Measurements from ENCODE around the gene NOC4L. TPM values are rescaled to one million over a fixed set of nuclear protein-coding genes. Genes with fewer than 3 reads are reported as not detected.

Gene NOC4L
- polyA plus RNA-seq, 3 donors: 7.3 to 18.0 (median 17.9) TPM

DNA sequence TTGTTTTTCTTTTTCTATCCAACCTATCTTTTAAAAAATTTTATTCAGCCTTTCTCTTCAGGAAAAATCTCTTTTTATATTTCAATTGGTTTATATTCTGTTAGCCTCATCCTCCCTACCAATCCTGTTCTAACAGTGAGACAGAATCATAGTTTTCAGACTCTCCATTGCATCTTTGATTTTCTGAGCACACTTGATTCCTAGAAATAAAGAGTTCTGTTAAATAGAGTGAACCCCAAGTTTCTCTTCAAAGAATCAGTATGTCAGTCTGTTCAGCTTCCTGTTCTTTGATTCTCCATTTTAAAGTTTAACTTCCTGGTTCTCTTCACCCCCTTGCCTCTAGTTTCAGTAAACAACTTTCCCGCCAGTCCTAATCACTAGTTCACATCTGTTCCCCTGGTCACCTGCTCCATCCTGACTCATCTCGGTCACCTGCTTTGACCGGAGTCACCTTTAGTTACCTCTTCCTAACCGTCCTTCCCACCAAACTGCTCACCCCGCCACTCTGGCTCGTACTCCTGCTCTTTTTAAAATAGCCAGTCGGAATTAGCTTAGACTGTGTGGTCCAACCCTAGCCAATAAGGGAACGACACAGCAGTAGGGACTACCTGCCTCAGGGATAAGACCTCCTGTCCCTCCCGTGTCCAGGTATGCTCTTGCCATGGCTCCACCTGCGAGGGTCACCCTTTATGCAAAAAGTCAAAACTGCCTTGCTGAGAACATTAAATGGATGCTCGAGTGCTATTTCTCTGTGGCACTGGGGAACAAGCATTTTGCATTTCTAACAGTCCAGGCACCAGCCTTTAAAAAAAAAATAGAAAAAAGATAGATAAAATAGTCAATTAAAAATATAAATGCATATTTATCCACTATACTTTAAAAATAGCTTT is 48.5 kb upstream of the NOC4L start:
- Histone ChIP-seq H3K4me2 (replicated peaks; ENCODE audit: extremely low read depth, low read length, poor library complexity, severe bottlenecking) (no peak overlapping the region), H3K27me3 (ENCODE audit: control insufficient read depth in 2 of 2, insufficient read depth in 2 of 2, low read length in 2 of 2) (no peaks in the 10 kb centered on the region), H2AFZ (ENCODE audit: insufficient read depth, low read depth, low read length, poor library complexity, severe bottlenecking) (no peak overlapping the region), H3K79me2 (ENCODE audit: insufficient read depth, low read length) (no peaks in the 10 kb centered on the region), H4K20me1 (ENCODE audit: insufficient read depth, low read length) (no peaks in the 10 kb centered on the region), H3K9me3 (replicated peaks in 1 of 2; ENCODE audit: control insufficient read depth in 1 of 2, insufficient read depth in 1 of 2, low read length in 2 of 2) (no peaks in the 10 kb centered on the region), H3K4me1 (ENCODE audit: control insufficient read depth in 1 of 2, insufficient read depth in 2 of 2, low read length in 2 of 2) (no peaks in the 10 kb centered on the region), H3K27ac (ENCODE audit: low read depth in 1 of 2, low read length in 2 of 2) (no peak overlapping the region), H3K4me3 (replicated peaks in 1 of 3; ENCODE audit: low read depth in 2 of 3, low read length in 3 of 3) (no peak overlapping the region), H3K9ac (ENCODE audit: insufficient read depth, low read length, poor library complexity, severe bottlenecking) (no peak overlapping the region), H3K36me3 (replicated peaks in 1 of 2; ENCODE audit: control insufficient read depth in 1 of 2, insufficient read depth in 2 of 2, low read length in 2 of 2) (peaks cover 5 to 17% of the 10 kb centered on the region in 2 donors)
- no peak overlapping the region for H3K4me3 Mint-ChIP-seq
- H3K27me3 Mint-ChIP-seq (ENCODE audit: low read depth in 3 of 3): no peaks in the 10 kb centered on the region
- H3K27ac Mint-ChIP-seq: peak overlapping the region in 2 of 7 donors; percentile 43 to 61
- H3K4me1 Mint-ChIP-seq: peaks cover 4% of the 10 kb centered on the region
- DNase-seq: no peak
- TF ChIP-seq, protein P1, sequence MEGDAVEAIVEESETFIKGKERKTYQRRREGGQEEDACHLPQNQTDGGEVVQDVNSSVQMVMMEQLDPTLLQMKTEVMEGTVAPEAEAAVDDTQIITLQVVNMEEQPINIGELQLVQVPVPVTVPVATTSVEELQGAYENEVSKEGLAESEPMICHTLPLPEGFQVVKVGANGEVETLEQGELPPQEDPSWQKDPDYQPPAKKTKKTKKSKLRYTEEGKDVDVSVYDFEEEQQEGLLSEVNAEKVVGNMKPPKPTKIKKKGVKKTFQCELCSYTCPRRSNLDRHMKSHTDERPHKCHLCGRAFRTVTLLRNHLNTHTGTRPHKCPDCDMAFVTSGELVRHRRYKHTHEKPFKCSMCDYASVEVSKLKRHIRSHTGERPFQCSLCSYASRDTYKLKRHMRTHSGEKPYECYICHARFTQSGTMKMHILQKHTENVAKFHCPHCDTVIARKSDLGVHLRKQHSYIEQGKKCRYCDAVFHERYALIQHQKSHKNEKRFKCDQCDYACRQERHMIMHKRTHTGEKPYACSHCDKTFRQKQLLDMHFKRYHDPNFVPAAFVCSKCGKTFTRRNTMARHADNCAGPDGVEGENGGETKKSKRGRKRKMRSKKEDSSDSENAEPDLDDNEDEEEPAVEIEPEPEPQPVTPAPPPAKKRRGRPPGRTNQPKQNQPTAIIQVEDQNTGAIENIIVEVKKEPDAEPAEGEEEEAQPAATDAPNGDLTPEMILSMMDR (IDR thresholded peaks at IDR 0.05): no peak
- intact Hi-C loops (cut with micrococcal nuclease): no loop called here
- 91% methylated on average over 10 of the region's 11 CpGs for WGBS (ENCODE audit: insufficient coverage)
- H3K9me3 Mint-ChIP-seq: peaks cover 0 to 6% (median 4%) of the 10 kb centered on the region in 7 donors
- H3K36me3 Mint-ChIP-seq: peaks cover 36 to 67% of the 10 kb centered on the region in 2 donors

DNA sequence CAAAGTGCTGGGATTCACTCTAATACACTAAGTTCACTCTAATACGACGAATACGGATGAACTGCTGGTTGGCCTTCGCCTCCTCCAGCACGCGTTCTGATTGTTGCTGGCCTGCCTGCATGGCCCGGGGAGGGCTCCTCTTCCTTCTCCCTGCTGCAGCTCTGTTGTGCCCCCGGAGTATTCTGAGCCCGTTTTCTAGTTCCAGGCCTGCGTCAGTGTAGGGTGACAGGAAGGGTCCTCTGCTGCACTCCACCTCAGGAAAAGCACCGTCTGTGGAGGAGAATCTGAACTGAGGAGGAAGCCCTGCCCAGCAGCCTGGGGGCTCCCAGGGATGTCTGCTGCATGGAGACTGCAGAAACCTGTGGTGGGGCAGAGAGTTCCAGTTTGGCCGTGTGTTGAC is 44.5 kb upstream of the NOC4L start:
- peak overlapping the region in 1 of 7 donors; percentile 66 for H3K27ac Mint-ChIP-seq
- peaks cover 0 to 6% (median 4%) of the 10 kb centered on the region in 7 donors for H3K9me3 Mint-ChIP-seq
- no peak overlapping the region for H3K4me3 Mint-ChIP-seq
- Histone ChIP-seq H3K9ac (ENCODE audit: insufficient read depth, low read length, poor library complexity, severe bottlenecking) (no peak overlapping the region), H4K20me1 (ENCODE audit: insufficient read depth, low read length) (no peaks in the 10 kb centered on the region), H3K9me3 (replicated peaks in 1 of 2; ENCODE audit: control insufficient read depth in 1 of 2, insufficient read depth in 1 of 2, low read length in 2 of 2) (no peaks in the 10 kb centered on the region), H3K4me2 (replicated peaks; ENCODE audit: extremely low read depth, low read length, poor library complexity, severe bottlenecking) (no peak overlapping the region), H3K4me3 (replicated peaks in 1 of 3; ENCODE audit: low read depth in 2 of 3, low read length in 3 of 3) (no peak overlapping the region), H3K36me3 (replicated peaks in 1 of 2; ENCODE audit: control insufficient read depth in 1 of 2, insufficient read depth in 2 of 2, low read length in 2 of 2) (peaks cover 2 to 21% of the 10 kb centered on the region in 2 donors), H3K27ac (ENCODE audit: low read depth in 1 of 2, low read length in 2 of 2) (no peak overlapping the region), H3K4me1 (ENCODE audit: control insufficient read depth in 1 of 2, insufficient read depth in 2 of 2, low read length in 2 of 2) (no peaks in the 10 kb centered on the region), H3K27me3 (ENCODE audit: control insufficient read depth in 2 of 2, insufficient read depth in 2 of 2, low read length in 2 of 2) (no peaks in the 10 kb centered on the region), H2AFZ (ENCODE audit: insufficient read depth, low read depth, low read length, poor library complexity, severe bottlenecking) (no peak overlapping the region), H3K79me2 (ENCODE audit: insufficient read depth, low read length) (no peaks in the 10 kb centered on the region)
- no peaks in the 10 kb centered on the region for H3K27me3 Mint-ChIP-seq (ENCODE audit: low read depth in 3 of 3)
- H3K36me3 Mint-ChIP-seq: peaks cover 29 to 41% of the 10 kb centered on the region in 2 donors
- TF ChIP-seq, protein P1 (IDR thresholded peaks at IDR 0.05): no peak
- H3K4me1 Mint-ChIP-seq: peaks cover 4% of the 10 kb centered on the region
- intact Hi-C loops (cut with micrococcal nuclease): no loop called here
- 98% methylated on average over 11 of the region's 12 CpGs for WGBS (ENCODE audit: insufficient coverage)
- no peak for DNase-seq

Measured in CD14-positive monocyte (primary cell).